GM18870 (cell line): ENCODE measurements around the gene CNOT1.

ENCODE experiments used
- ATAC-seq: cut with Tn5 transposase; IDR thresholded peaks from one replicate; pipeline ENCODE4 v1.9.1; 2021; ENCODE audit warnings: moderate library complexity; ENCODE audit not compliant: unreplicated experiment

CNOT1 gene

GRCh38 chr16:58488531-58488930 lies 141.1 kb downstream of the CNOT1 start:
- ATAC-seq, result no peak

GRCh38 chr16:58487566-58488351 lies 141.9 kb downstream of the CNOT1 start:
- ATAC-seq, result no peak

- ATAC-seq, result no peak
These were observed 144.3 kb downstream of the CNOT1 start for GRCh38 chr16:58485184-58485887.

- no peak for ATAC-seq
These were observed 147.7 kb downstream of the CNOT1 start for GRCh38 chr16:58481931-58482330.

GRCh38 chr16:58481226-58481869 lies 148.3 kb downstream of the CNOT1 start:
- ATAC-seq, result no peak

- no peak for ATAC-seq
These were observed 151.2 kb downstream of the CNOT1 start for GRCh38 chr16:58478427-58478826.

GRCh38 chr16:58476791-58477190 lies 152.8 kb downstream of the CNOT1 start:
- no peak for ATAC-seq

- ATAC-seq, result no peak
These were observed 154.5 kb downstream of the CNOT1 start for GRCh38 chr16:58475091-58475619.

- ATAC-seq, result no peak
These were observed 155.3 kb downstream of the CNOT1 start for GRCh38 chr16:58474296-58474695.

- no peak for ATAC-seq
These were observed 156.8 kb downstream of the CNOT1 start for GRCh38 chr16:58472827-58473226.

- no peak for ATAC-seq
These were observed 157.4 kb downstream of the CNOT1 start for GRCh38 chr16:58472266-58472665.

GRCh38 chr16:58471209-58471975 lies 158.2 kb downstream of the CNOT1 start:
- no peak for ATAC-seq
